ENCODE measurements around the gene PLCH1.

PLCH1 gene

DNA sequence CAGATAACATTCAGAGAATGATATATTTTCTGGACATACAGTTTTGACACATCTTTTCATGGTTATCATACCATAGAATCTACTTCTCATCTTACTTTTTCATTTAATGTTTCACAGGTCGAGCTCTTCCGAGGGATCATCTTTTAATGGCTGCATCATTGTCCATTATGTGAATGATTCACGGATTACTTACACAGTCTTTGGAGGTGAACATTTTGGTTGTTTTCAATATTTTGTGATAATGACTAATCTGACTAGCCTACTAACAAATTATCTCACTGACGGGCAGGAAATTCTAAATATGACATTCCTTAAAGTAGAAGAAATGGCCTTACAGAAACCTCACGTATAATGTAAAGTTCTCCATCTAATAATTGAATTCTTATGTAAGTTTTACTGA, 242.2 kb downstream of the PLCH1 start:
- DNase-seq (ENCODE audit: low read depth): no peak
- no peak overlapping the region for H3K4me3 ChIP-seq (ENCODE audit: low read length)
- TF ChIP-seq, protein P1, sequence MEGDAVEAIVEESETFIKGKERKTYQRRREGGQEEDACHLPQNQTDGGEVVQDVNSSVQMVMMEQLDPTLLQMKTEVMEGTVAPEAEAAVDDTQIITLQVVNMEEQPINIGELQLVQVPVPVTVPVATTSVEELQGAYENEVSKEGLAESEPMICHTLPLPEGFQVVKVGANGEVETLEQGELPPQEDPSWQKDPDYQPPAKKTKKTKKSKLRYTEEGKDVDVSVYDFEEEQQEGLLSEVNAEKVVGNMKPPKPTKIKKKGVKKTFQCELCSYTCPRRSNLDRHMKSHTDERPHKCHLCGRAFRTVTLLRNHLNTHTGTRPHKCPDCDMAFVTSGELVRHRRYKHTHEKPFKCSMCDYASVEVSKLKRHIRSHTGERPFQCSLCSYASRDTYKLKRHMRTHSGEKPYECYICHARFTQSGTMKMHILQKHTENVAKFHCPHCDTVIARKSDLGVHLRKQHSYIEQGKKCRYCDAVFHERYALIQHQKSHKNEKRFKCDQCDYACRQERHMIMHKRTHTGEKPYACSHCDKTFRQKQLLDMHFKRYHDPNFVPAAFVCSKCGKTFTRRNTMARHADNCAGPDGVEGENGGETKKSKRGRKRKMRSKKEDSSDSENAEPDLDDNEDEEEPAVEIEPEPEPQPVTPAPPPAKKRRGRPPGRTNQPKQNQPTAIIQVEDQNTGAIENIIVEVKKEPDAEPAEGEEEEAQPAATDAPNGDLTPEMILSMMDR (conservative IDR thresholded peaks at IDR 0.05; ENCODE audit: low read depth, low read length): no peak

- DNase-seq (ENCODE audit: low read depth): no peak
- TF ChIP-seq, protein P1 (conservative IDR thresholded peaks at IDR 0.05; ENCODE audit: low read depth, low read length): no peak
- H3K4me3 ChIP-seq (ENCODE audit: low read length): no peak overlapping the region
Observed at GRCh38 chr3:155500194-155500818, 244.6 kb downstream of the PLCH1 start.

GRCh38 chr3:155497930-155498647, 246.8 kb downstream of the PLCH1 start:
- TF ChIP-seq, protein P1 (conservative IDR thresholded peaks at IDR 0.05; ENCODE audit: low read depth, low read length): no peak
- no peak for DNase-seq (ENCODE audit: low read depth)
- H3K4me3 ChIP-seq (ENCODE audit: low read length): no peak overlapping the region

DNA sequence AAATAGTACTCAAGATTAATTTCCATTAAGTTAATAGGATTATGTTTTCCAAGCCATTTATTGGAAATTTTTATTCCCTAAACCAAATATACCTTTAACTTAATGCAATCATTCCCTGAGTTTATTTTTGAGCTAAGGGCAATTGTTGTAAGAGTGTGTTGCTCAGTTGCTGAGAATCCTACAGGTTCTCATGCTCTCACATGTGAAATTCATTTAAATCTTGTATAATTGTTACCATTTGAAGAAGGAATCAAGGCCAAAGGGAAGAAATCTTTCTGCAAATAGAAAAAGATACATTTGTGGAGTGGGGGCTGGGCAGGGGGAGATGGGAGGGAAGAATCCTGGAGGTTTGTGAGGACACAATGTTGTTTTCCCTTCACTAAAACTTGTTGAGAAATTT, 248.7 kb downstream of the PLCH1 start:
- no peak for DNase-seq (ENCODE audit: low read depth)
- H3K4me3 ChIP-seq (ENCODE audit: low read length): no peak overlapping the region
- TF ChIP-seq, protein P1 (conservative IDR thresholded peaks at IDR 0.05; ENCODE audit: low read depth, low read length): no peak

DNA sequence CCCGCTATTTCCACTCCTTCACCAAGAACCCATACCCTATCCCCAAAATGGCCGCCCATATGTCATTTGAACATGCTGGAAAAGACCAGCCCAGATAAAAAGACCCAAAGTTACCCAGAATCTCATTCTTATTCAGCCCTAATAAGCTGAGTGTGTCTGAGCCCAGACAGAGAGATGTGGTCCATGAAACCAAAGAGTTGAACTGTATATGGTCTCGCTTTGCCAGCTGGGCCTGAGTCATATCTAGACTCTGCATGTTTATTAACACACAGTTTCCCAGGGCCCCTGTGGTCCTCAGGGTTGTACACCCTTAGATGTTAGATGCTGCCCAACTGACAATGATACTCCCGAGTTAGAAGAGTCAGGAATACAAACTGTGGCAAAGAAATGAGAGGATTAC, 249.5 kb downstream of the PLCH1 start:
- DNase-seq (ENCODE audit: low read depth): no peak
- TF ChIP-seq, protein P1 (conservative IDR thresholded peaks at IDR 0.05; ENCODE audit: low read depth, low read length): no peak
- H3K4me3 ChIP-seq (ENCODE audit: low read length): no peak overlapping the region

DNA sequence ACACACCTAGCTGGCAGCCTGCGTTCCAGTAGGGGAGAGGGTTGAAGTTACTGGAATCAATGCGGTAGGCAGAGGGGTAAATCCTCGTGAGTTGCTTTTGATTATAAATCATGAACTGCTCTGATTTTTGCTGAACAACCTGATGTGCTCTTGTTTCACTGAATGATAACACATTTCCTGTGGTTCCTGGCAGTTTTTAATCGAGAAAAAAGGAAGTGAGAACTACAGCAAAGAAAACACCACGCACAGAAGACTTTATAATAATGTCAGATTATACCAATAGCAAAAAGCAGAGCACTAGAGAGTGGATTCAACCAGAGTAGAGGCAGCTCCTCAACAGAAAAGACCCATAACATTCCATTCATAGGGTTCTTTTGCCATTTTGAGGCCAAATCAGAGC, 250.5 kb downstream of the PLCH1 start:
- no peak for DNase-seq (ENCODE audit: low read depth)
- TF ChIP-seq, protein P1 (conservative IDR thresholded peaks at IDR 0.05; ENCODE audit: low read depth, low read length): no peak
- H3K4me3 ChIP-seq (ENCODE audit: low read length): no peak overlapping the region

GRCh38 chr3:155492841-155493240, 252.0 kb downstream of the PLCH1 start:
- DNase-seq (ENCODE audit: low read depth): no peak
- TF ChIP-seq, protein P1 (conservative IDR thresholded peaks at IDR 0.05; ENCODE audit: low read depth, low read length): no peak
- no peak overlapping the region for H3K4me3 ChIP-seq (ENCODE audit: low read length)
